SJSA1 (cell line): Measurements from ENCODE around the gene C17orf58. TPM values are rescaled to one million over a fixed set of nuclear protein-coding genes. Genes with fewer than 3 reads are reported as not detected.
"Not testable (repeated sequence)": the region's sequence is repeated elsewhere in the genome, so short reads cannot be mapped to it uniquely, and the experiment has no call there.

Source experiments
- DNase-seq, 2 experiments: peaks; one replicate each; pipeline ENCODE4 v3.0.0-alpha.2; 2015 to 2020; ENCODE audit warnings: low spot score in 2 of 2, low read depth in 1 of 2
- H3K27ac ChIP-seq: fragments of 250-450 bp; sonication (Bioruptor Pico); 2 replicates; pipeline ENCODE4 v1.5.1; 2020; ENCODE audit warnings: mild to moderate bottlenecking, moderate library complexity
- H3K27me3 ChIP-seq: fragments of 250-450 bp; sonication (Bioruptor Pico); replicated peaks from 2 replicates; pipeline ENCODE4 v1.5.1; 2020; ENCODE audit warnings: mild to moderate bottlenecking, moderate library complexity
- H3K36me3 ChIP-seq: fragments of 250-450 bp; sonication (Bioruptor Pico); 2 replicates; pipeline ENCODE4 v1.5.1; 2020; ENCODE audit warnings: mild to moderate bottlenecking
- H3K4me1 ChIP-seq: fragments of 250-450 bp; sonication (Bioruptor Pico); replicated peaks from 2 replicates; pipeline ENCODE4 v1.6.1; 2021; ENCODE audit warnings: mild to moderate bottlenecking
- H3K4me3 ChIP-seq: fragments of 250-450 bp; sonication (Bioruptor Pico); 2 replicates; pipeline ENCODE4 v1.5.1; 2020; ENCODE audit warnings: mild to moderate bottlenecking
- H3K9me3 ChIP-seq: fragments of 250-450 bp; sonication (Bioruptor Pico); replicated peaks from 2 replicates; pipeline ENCODE4 v1.5.1; 2020; ENCODE audit warnings: mild to moderate bottlenecking
- total RNA-seq: library from RNA; depleted of rRNA; stranded (reverse); fragments of >200 nt; shearing (Covaris generic); gene quantifications from 2 replicates; pipeline ENCODE4 v1.2.3, GENCODE V29; 2014; rRNA removed

Gene C17orf58
- total RNA-seq, 1 experiment from 2014 or later, result 12.4 TPM

GRCh38 chr17:67962156-67962555, 34.1 kb downstream of the C17orf58 start:
- DNase-seq, H3K27me3 ChIP-seq, H3K4me1 ChIP-seq, H3K4me3 ChIP-seq, H3K27ac ChIP-seq, H3K9me3 ChIP-seq: not testable (repeated sequence)
- peaks cover 40% of the 10 kb centered on the region for H3K36me3 ChIP-seq

- H3K36me3 ChIP-seq, result peaks cover 38% of the 10 kb centered on the region
- DNase-seq, H3K9me3 ChIP-seq, H3K27ac ChIP-seq, H3K4me1 ChIP-seq, H3K4me3 ChIP-seq, H3K27me3 ChIP-seq: not testable (repeated sequence)
Measured at GRCh38 chr17:67960276-67960675, 36.0 kb downstream of the C17orf58 start.

DNA sequence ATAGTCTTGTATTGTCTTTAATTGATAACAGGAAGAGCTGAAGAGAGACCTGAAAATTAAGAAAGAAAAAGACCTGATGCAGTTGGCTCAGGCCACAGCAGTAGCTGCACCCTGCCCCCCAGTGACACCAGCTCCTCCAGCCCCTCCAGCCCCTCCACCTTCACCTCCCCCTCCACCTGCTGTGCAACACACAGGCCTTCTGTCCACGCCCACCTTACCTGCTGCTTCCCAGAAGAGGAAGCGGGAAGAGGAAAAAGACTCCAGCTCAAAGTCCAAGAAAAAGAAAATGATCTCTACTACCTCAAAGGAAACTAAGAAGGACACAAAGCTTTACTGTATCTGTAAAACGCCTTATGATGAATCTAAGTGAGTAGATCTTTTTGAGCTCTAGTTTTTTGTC, 36.8 kb downstream of the C17orf58 start:
- H3K9me3 ChIP-seq, result no peaks in the 10 kb centered on the region
- peaks cover 33% of the 10 kb centered on the region for H3K36me3 ChIP-seq
- no peak overlapping the region for H3K4me3 ChIP-seq
- no peaks in the 10 kb centered on the region for H3K4me1 ChIP-seq
- no peaks in the 10 kb centered on the region for H3K27me3 ChIP-seq
- no peak for DNase-seq
- H3K27ac ChIP-seq, result no peak overlapping the region

DNA sequence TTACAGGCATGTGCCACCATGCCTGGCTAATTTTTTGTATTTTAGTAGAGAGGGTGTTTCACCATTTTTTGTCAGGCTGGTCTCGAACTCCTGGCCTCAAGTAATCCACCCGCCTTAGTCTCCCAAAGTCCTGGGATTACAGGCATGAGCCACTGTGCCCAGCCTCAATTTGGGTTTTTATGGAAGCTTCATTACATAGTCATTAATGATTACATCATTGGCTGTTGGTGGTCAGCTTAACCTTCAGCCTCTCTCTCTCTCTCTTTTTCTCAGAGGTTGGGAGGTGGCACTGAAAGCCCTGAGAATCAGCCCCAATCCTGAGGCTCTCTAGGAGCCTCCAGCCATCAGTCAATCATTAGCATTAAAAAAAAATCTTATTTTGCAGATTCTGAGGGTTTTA, 45.3 kb downstream of the C17orf58 start:
- Histone ChIP-seq H3K36me3 (peaks cover 76% of the 10 kb centered on the region), H3K9me3 (no peaks in the 10 kb centered on the region)

DNA sequence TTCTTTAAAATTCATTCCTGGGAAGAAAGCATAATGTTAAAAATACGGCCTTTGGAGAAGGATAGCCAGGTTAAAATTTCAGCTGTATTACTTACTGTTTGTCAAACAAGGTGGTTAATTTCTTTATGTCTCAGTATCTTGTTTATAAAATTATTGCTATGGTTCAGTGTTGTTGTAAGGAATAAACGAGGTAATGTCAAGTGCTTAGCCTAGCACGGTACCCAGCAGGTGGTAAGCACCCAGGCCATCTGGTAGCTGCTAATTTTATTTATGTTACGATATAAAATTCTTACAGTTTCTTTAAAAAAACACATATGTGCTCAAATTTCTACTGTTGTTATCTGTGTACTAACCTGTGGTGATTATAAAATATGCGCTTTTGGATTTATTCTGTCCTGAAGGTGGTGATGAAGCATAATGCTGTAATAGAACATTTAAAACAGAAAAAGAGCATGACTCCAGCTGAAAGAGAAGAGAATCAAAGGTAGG, 48.9 kb downstream of the C17orf58 start:
- Histone ChIP-seq H3K36me3 (peaks cover 91% of the 10 kb centered on the region), H3K27ac (no peak overlapping the region), H3K4me3 (no peak overlapping the region), H3K4me1 (no peaks in the 10 kb centered on the region), H3K27me3 (no peaks in the 10 kb centered on the region), H3K9me3 (no peaks in the 10 kb centered on the region)
- DNase-seq, result no peak

More for the DNA sequence above, 45.3 kb downstream of the C17orf58 start:
- H3K4me3 ChIP-seq, result no peak overlapping the region
- no peak for DNase-seq
- no peaks in the 10 kb centered on the region for H3K4me1 ChIP-seq
- H3K27ac ChIP-seq, result no peak overlapping the region
- no peaks in the 10 kb centered on the region for H3K27me3 ChIP-seq

DNA sequence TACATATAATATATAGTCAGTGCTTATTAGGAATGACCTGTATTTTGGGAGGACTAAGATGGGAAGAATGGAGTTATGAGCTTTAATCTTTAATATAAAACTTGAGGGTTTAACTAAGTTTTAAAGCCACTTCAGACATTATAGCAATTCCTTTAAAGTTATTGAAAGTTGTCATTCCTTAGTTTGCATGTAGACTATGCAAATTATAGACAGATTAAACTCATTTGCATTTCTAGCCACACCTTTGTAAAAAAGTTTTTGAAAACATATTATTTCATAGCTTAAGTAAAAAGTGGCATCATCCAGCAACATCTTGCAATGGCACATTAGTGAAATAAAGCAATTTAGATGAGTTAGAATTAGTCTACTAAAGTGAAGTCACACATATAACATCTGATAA, 49.8 kb downstream of the C17orf58 start:
- no peaks in the 10 kb centered on the region for H3K9me3 ChIP-seq
- peaks cover 94% of the 10 kb centered on the region for H3K36me3 ChIP-seq
- H3K4me1 ChIP-seq, result no peaks in the 10 kb centered on the region
- no peak for DNase-seq
- H3K4me3 ChIP-seq, result no peak overlapping the region
- H3K27ac ChIP-seq, result no peak overlapping the region
- no peaks in the 10 kb centered on the region for H3K27me3 ChIP-seq

GRCh38 chr17:67944035-67944434, 52.2 kb downstream of the C17orf58 start:
- H3K27ac ChIP-seq, result no peak overlapping the region
- H3K27me3 ChIP-seq, result no peaks in the 10 kb centered on the region
- H3K4me1 ChIP-seq, result no peaks in the 10 kb centered on the region
- DNase-seq, result peak in 1 of 2 experiments; percentile 33
- peaks cover 89% of the 10 kb centered on the region for H3K36me3 ChIP-seq
- no peaks in the 10 kb centered on the region for H3K9me3 ChIP-seq
- no peak overlapping the region for H3K4me3 ChIP-seq

DNA sequence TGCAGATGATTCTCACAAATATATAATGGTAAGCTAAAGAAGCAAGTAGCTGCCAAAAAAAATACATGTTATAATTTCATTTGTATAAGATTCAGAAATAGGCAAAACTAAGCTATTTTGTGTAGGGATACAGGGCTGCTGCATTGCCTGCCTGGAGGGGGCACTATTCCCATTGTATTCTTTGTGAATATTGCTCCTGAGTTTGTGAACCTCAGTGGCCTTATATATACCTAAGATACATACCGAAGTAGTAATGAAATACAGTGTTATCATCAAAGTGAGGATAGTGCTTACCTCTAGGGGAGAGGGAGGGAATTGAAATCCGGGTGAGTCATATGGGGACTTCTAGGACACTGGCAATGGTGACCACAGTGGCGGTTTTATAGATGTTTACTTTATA, 53.5 kb downstream of the C17orf58 start:
- Histone ChIP-seq H3K27me3 (no peaks in the 10 kb centered on the region), H3K9me3 (no peaks in the 10 kb centered on the region), H3K4me3 (no peak overlapping the region), H3K36me3 (peaks cover 85% of the 10 kb centered on the region), H3K27ac (no peak overlapping the region), H3K4me1 (no peaks in the 10 kb centered on the region)
- peak in 1 of 2 experiments; percentile 31 for DNase-seq

Other genes starting within 250 kb of the C17orf58 start
- gene BPTF, start 171.0 kb downstream of the C17orf58 start, total RNA-seq, result 27.3 and 40.9 TPM in 2 replicates
- gene KPNA2, start 39.3 kb upstream of the C17orf58 start, total RNA-seq, result 309 and 338 TPM in 2 replicates